ENCODE results near the gene RNF212B.

RNF212B gene

GRCh38 chr14:23321572-23322547 lies 84.1 kb downstream of the RNF212B start:
- DNase-seq, result peak; percentile 49
